ENCODE data around the gene CMC4. TPM values are rescaled to one million over a fixed set of nuclear protein-coding genes. Genes with fewer than 3 reads are reported as not detected.

CMC4 gene, protein sequence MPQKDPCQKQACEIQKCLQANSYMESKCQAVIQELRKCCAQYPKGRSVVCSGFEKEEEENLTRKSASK
- 13.0 and 16.5 TPM in 2 replicates for total RNA-seq

DNA sequence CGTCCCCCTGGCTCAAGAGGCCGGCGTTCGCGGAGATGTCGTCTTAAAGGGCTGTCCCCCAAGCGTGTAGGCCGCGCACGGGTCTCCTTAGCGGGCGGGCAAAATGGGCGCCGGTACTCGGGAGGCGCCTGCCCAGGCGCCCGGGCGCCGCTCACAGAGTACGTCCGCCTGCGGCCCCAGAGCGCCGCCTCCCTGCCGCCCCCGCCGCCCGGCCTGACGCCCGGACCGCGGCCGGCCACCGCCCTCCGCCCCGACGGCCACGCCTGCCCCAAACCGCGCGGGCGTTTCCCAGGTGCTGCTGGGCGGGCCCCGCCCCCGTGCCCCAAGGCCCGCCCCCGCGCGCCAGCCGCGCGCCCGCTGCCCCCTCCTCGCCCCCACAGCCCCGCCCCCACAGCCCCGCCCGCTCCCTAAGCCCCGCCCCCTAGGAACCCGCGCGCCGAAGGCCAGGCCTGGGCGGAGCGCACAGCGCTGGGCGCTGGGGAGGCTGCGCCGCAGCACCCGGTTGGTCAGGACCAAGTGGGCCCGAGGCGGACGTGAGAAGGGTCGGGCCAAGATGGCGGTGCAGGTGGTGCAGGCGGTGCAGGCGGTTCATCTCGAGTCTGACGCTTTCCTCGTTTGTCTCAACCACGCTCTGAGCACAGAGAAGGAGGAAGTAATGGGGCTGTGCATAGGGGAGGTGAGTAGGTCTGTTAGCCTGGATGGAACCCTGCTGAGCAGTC is at the start of gene CMC4, which contains the start of the genes BRCC3 and MTCP1:
CMC4 (minus strand) TSS at position 162 of the 719 bp plus-strand sequence. CDS start 7,113 bp downstream, outside the sequence.
BRCC3 (plus strand) TSS at position 534 of the 719 bp plus-strand sequence; CDS start at position 554, 20 bp downstream.
MTCP1 (minus strand) TSS at position 162 of the 719 bp plus-strand sequence. CDS start 5,126 bp downstream, outside the sequence.

DNA sequence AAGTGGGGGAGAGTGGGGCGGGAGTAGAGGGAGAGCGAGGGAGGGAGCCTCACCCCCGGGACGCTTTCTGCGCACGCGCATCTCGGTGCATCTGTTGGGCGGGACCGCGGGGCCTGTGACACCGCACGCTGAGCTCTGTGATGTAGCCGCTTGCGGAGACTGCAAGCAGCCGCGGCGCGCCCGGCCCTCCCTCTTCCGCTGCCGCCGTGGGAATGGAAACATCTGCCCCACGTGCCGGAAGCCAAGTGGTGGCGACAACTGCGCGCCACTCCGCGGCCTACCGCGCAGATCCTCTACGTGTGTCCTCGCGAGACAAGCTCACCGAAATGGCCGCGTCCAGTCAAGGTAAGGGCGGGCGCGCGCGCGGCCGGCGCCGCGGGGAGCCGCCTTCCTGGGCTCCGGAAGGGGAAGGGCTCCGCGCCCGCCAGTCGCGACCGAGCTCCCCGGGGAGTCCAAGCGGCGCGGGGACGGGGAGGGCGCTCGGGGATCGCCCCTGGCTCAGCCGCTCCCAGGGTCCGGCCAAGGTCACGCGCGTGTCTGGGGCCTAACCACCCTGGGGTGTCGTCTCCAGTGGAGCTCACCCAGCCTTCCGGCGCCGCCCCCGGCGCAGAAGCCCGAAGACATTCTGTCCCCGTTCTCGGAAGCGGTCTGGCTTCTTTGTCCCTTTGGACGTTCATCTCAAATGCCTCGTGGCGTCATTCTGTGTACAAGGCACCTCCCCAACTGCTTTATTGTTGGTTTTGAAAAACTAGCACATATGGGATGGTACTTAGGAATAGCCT is 44.0 kb downstream of the CMC4 start, which contains the start of gene FUNDC2:
FUNDC2 (plus strand) TSS at position 118 of the 782 bp plus-strand sequence; CDS start at position 213, 95 bp downstream.

DNA sequence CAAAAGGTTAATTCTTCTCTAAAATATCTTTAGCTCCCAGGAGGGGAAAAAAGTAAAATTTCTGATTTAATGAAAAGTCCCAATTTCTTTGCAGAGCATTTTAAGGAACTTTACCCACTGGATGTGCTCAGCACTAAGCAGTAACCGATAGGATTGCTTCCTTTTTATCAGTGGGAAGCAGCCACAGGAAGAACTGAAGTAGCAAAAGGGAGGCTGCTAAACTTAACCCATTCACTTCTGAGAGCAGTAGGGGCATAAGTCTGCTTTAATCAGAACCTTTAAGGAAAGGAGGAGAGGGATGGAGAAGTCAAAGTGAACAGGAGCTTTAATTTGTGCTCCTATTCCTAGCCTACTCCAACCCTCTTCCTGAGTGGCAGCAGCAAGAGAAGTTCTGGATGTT is 48.4 kb downstream of the CMC4 start, which contains the start of gene F8:
F8 (minus strand) TSS at position 139 of the 400 bp plus-strand sequence. CDS start 171 bp downstream, outside the sequence.

Other genes starting within 250 kb of the CMC4 start
- not detected in 2 replicates for gene SMIM9, start 236.5 kb downstream of the CMC4 start, total RNA-seq
- 3.9 and 16.6 TPM in 2 replicates for gene F8A1, start 184.8 kb downstream of the CMC4 start, total RNA-seq
- 0.33 and 2.2 TPM in 2 replicates for gene F8, start 48.4 kb downstream of the CMC4 start, total RNA-seq
- gene FUNDC2, start 44.3 kb downstream of the CMC4 start, total RNA-seq, result 19.2 and 22.1 TPM in 2 replicates
- 3.3 and 3.4 TPM in 2 replicates for gene MTCP1, start within 50 bp of the CMC4 start, total RNA-seq
- 6.1 and 10.6 TPM in 2 replicates for gene BRCC3, start 372 bp upstream of the CMC4 start, total RNA-seq
- 13.2 and 36.7 TPM in 2 replicates for gene VBP1, start 145.3 kb upstream of the CMC4 start, total RNA-seq
- gene RAB39B, start 193.4 kb upstream of the CMC4 start, total RNA-seq, result 0.13 TPM in 1 of 2 replicates, not detected in the other

Data from mesangial cell (primary cell).